ENCODE data around the gene RCCD1.

Gene RCCD1

GRCh38 chr15:90998737-90999136 lies 44.1 kb downstream of the RCCD1 start:
- no peak overlapping the region for H3K4me3 ChIP-seq (ENCODE audit: low read length)
- TF ChIP-seq CTCF (conservative IDR thresholded peaks at IDR 0.05; ENCODE audit: low read depth, low read length): no peak
- no peak for DNase-seq (ENCODE audit: low read depth)

GRCh38 chr15:91001209-91001608 lies 46.5 kb downstream of the RCCD1 start:
- TF ChIP-seq CTCF (conservative IDR thresholded peaks at IDR 0.05; ENCODE audit: low read depth, low read length): no peak
- no peak for DNase-seq (ENCODE audit: low read depth)
- H3K4me3 ChIP-seq (ENCODE audit: low read length): no peak overlapping the region

- no peak for DNase-seq (ENCODE audit: low read depth)
- H3K4me3 ChIP-seq (ENCODE audit: low read length): no peak overlapping the region
- no peak for TF ChIP-seq CTCF (conservative IDR thresholded peaks at IDR 0.05; ENCODE audit: low read depth, low read length)
Measured at GRCh38 chr15:91007266-91007665, 52.6 kb downstream of the RCCD1 start.

Measured in retinal pigment epithelial cell (primary cell).